ENCODE measurements around the gene PARD3.

The PARD3 gene

GRCh38 chr10:34486008-34486407, 329.1 kb downstream of the PARD3 start:
- Histone ChIP-seq H4K20me1 (ENCODE audit: insufficient read depth, low read length) (0 out of 2 replicates have a peak, but pooled peaks cover 3% of the 10 kb centered on the region), H3K4me3 (ENCODE audit: low read depth in 1 of 2, low read length in 2 of 2) (no peak overlapping the region), H3K4me2 (ENCODE audit: insufficient read depth, low read length) (no peak overlapping the region), H3K36me3 (ENCODE audit: insufficient read depth, low read length) (no peaks in the 10 kb centered on the region; the same call in 1 of the 2 replicates), H3K27ac (ENCODE audit: low read length) (no peak overlapping the region), H2AFZ (ENCODE audit: low read depth, low read length) (no peak overlapping the region), H3K4me1 (ENCODE audit: insufficient read depth, low read length) (no peaks in the 10 kb centered on the region), H3K27me3 (ENCODE audit: insufficient read depth, low read length, poor library complexity) (no peaks in the 10 kb centered on the region), H3K9ac (ENCODE audit: low read depth, low read length) (no peak overlapping the region), H3K79me2 (ENCODE audit: insufficient read depth, low read length) (no peaks in the 10 kb centered on the region; the same call in 1 of the 2 replicates), H3K9me3 (ENCODE audit: insufficient read depth, low read length, severe bottlenecking) (no peaks in the 10 kb centered on the region)
- DNase-seq (no peak), ATAC-seq (ENCODE audit: insufficient read depth, low read depth) (no peak)
- TF ChIP-seq EZH2 (IDR thresholded peaks at IDR 0.05; ENCODE audit: borderline replicate concordance, low read depth, low read length, severe bottlenecking) (no peak), CTCF (IDR thresholded peaks at IDR 0.05; ENCODE audit: borderline replicate concordance, extremely low read depth, low read length, poor library complexity, severe bottlenecking) (no peak)

GRCh38 chr10:34484164-34484563, 330.9 kb downstream of the PARD3 start:
- no peak for ATAC-seq (ENCODE audit: insufficient read depth, low read depth)
- H3K4me2 ChIP-seq (ENCODE audit: insufficient read depth, low read length) = no peak overlapping the region
- peaks cover 11% of the 10 kb centered on the region for H4K20me1 ChIP-seq (ENCODE audit: insufficient read depth, low read length)
- H3K36me3 ChIP-seq (ENCODE audit: insufficient read depth, low read length) = no peaks in the 10 kb centered on the region; the same call in 1 of the 2 replicates
- H2AFZ ChIP-seq (ENCODE audit: low read depth, low read length) = no peak overlapping the region
- H3K27ac ChIP-seq (ENCODE audit: low read length) = no peak overlapping the region
- no peak overlapping the region for H3K9ac ChIP-seq (ENCODE audit: low read depth, low read length)
- H3K9me3 ChIP-seq (ENCODE audit: insufficient read depth, low read length, severe bottlenecking) = no peaks in the 10 kb centered on the region
- H3K79me2 ChIP-seq (ENCODE audit: insufficient read depth, low read length) = peaks cover 3% of the 10 kb centered on the region
- no peaks in the 10 kb centered on the region for H3K27me3 ChIP-seq (ENCODE audit: insufficient read depth, low read length, poor library complexity)
- no peak overlapping the region for H3K4me3 ChIP-seq (ENCODE audit: low read depth in 1 of 2, low read length in 2 of 2)
- TF ChIP-seq EZH2 (IDR thresholded peaks at IDR 0.05; ENCODE audit: borderline replicate concordance, low read depth, low read length, severe bottlenecking) (no peak), CTCF (IDR thresholded peaks at IDR 0.05; ENCODE audit: borderline replicate concordance, extremely low read depth, low read length, poor library complexity, severe bottlenecking) (no peak)
- no peaks in the 10 kb centered on the region for H3K4me1 ChIP-seq (ENCODE audit: insufficient read depth, low read length)
- DNase-seq = no peak

GRCh38 chr10:34480345-34480744, 334.8 kb downstream of the PARD3 start:
- TF ChIP-seq CTCF (IDR thresholded peaks at IDR 0.05; ENCODE audit: borderline replicate concordance, extremely low read depth, low read length, poor library complexity, severe bottlenecking) = no peak
- TF ChIP-seq EZH2 (IDR thresholded peaks at IDR 0.05; ENCODE audit: borderline replicate concordance, low read depth, low read length, severe bottlenecking) = no peak
- H4K20me1 ChIP-seq (ENCODE audit: insufficient read depth, low read length) = peaks cover 11% of the 10 kb centered on the region
- H3K36me3 ChIP-seq (ENCODE audit: insufficient read depth, low read length) = no peaks in the 10 kb centered on the region
- no peaks in the 10 kb centered on the region for H3K4me1 ChIP-seq (ENCODE audit: insufficient read depth, low read length)
- no peak overlapping the region for H3K9ac ChIP-seq (ENCODE audit: low read depth, low read length)
- no peaks in the 10 kb centered on the region for H3K9me3 ChIP-seq (ENCODE audit: insufficient read depth, low read length, severe bottlenecking)
- ATAC-seq (ENCODE audit: insufficient read depth, low read depth) = no peak
- H3K27ac ChIP-seq (ENCODE audit: low read length) = no peak overlapping the region
- no peak for DNase-seq
- H3K4me3 ChIP-seq (ENCODE audit: low read depth in 1 of 2, low read length in 2 of 2) = no peak overlapping the region
- H3K4me2 ChIP-seq (ENCODE audit: insufficient read depth, low read length) = no peak overlapping the region
- H3K79me2 ChIP-seq (ENCODE audit: insufficient read depth, low read length) = peaks cover 3% of the 10 kb centered on the region
- no peaks in the 10 kb centered on the region for H3K27me3 ChIP-seq (ENCODE audit: insufficient read depth, low read length, poor library complexity)
- no peak overlapping the region for H2AFZ ChIP-seq (ENCODE audit: low read depth, low read length)
